BLaER1 treated with 17β-estradiol and CSF1 and Interleukin-3, amounts not matched to agents 10 nM and 100 nM (cell line): ENCODE measurements around the gene OR56A3.

Experiments
- H3K27ac ChIP-seq, 11 experiments: shearing (Covaris generic); formaldehyde crosslinking; 2 replicates each; pipeline ENCODE4 v1.8.1; 2022
- H3K27me3 ChIP-seq, 11 experiments: shearing (Covaris generic); formaldehyde crosslinking; 2 replicates each; pipeline ENCODE4 v1.8.1; 2022
- H3K36me3 ChIP-seq, 11 experiments: shearing (Covaris generic); formaldehyde crosslinking; 2 replicates each; pipeline ENCODE4 v1.8.1; 2022
- H3K4me1 ChIP-seq, 10 experiments: shearing (Covaris generic); formaldehyde crosslinking; 2 replicates each; pipeline ENCODE4 v1.8.1; 2022
- H3K4me2 ChIP-seq, 11 experiments: shearing (Covaris generic); formaldehyde crosslinking; 2 replicates each; pipeline ENCODE4 v1.8.1; 2022
- H3K4me3 ChIP-seq, 10 experiments: shearing (Covaris generic); formaldehyde crosslinking; 2 replicates each; pipeline ENCODE4 v1.8.1; 2022
- H3K9ac ChIP-seq, 11 experiments: shearing (Covaris generic); formaldehyde crosslinking; 2 replicates each; pipeline ENCODE4 v1.8.1; 2022
- H3K9me3 ChIP-seq, 11 experiments: shearing (Covaris generic); formaldehyde crosslinking; replicated peaks in 1 of 11; 2 replicates each; pipeline ENCODE4 v1.8.1; 2022
- H4K20me1 ChIP-seq, 11 experiments: shearing (Covaris generic); formaldehyde crosslinking; 2 replicates each; pipeline ENCODE4 v1.8.1; 2022
- Cebpa-rat ChIP-seq, 11 experiments: shearing (Covaris generic); IDR thresholded peaks; 2 replicates each; pipeline ENCODE4 v1.8.1; 2022

The OR56A3 gene

GRCh38 chr11:5966958-5967357 is 24.9 kb downstream of the OR56A3 start:
- H3K9me3 ChIP-seq: peaks cover 14 to 28% (median 22%) of the 10 kb centered on the region in 11 experiments
- H3K27me3 ChIP-seq: no peaks in the 10 kb centered on the region
- H3K9ac ChIP-seq: no peak overlapping the region
- H3K27ac ChIP-seq: no peak overlapping the region
- no peak overlapping the region for H3K4me2 ChIP-seq
- no peak for TF ChIP-seq Cebpa-rat (IDR thresholded peaks at IDR 0.05)
- no peaks in the 10 kb centered on the region for H4K20me1 ChIP-seq
- no peaks in the 10 kb centered on the region for H3K4me1 ChIP-seq
- H3K36me3 ChIP-seq: no peaks in the 10 kb centered on the region
- no peak overlapping the region for H3K4me3 ChIP-seq

GRCh38 chr11:5967708-5968107 is 25.7 kb downstream of the OR56A3 start:
- Histone ChIP-seq H4K20me1 (no peaks in the 10 kb centered on the region), H3K27me3 (no peaks in the 10 kb centered on the region), H3K27ac (no peak overlapping the region), H3K4me3 (no peak overlapping the region), H3K9me3 (peaks cover 8 to 20% (median 17%) of the 10 kb centered on the region in 11 experiments; a peak in 20 of 22 replicates), H3K4me2 (no peak overlapping the region), H3K9ac (no peak overlapping the region), H3K36me3 (no peaks in the 10 kb centered on the region), H3K4me1 (no peaks in the 10 kb centered on the region)
- no peak for TF ChIP-seq Cebpa-rat (IDR thresholded peaks at IDR 0.05)

- no peaks in the 10 kb centered on the region for H3K36me3 ChIP-seq
- peaks cover 0 to 2% (median 0%) of the 10 kb centered on the region in 10 experiments; a peak in 5 of 20 replicates for H3K4me1 ChIP-seq
- no peaks in the 10 kb centered on the region for H3K27me3 ChIP-seq
- no peak for TF ChIP-seq Cebpa-rat (IDR thresholded peaks at IDR 0.05)
- no peak within 1 kb of the TSS for H3K4me2 ChIP-seq
- no peak within 1 kb of the TSS for H3K9ac ChIP-seq
- no peak within 1 kb of the TSS for H3K4me3 ChIP-seq
- peaks cover 2 to 14% (median 11%) of the 10 kb centered on the region in 11 experiments; a peak in 19 of 22 replicates for H3K9me3 ChIP-seq
- H4K20me1 ChIP-seq: no peaks in the 10 kb centered on the region
- no peak within 1 kb of the TSS for H3K27ac ChIP-seq
Measured at GRCh38 chr11:5968394-5968793, 26.3 kb downstream of the OR56A3 start, which contains the start of gene OR56A5. Gene OR56A5, minus strand, starts transcription at chr11:5968494. Its CDS starts 0 bp downstream, at chr11:5968494.

GRCh38 chr11:5973530-5973929 is 31.5 kb downstream of the OR56A3 start:
- H3K27ac ChIP-seq: no peak overlapping the region
- H3K4me1 ChIP-seq: peaks cover 0 to 9% (median 0%) of the 10 kb centered on the region in 10 experiments; a peak in 5 of 20 replicates
- H3K9ac ChIP-seq: no peak overlapping the region
- no peaks in the 10 kb centered on the region for H3K36me3 ChIP-seq
- peaks cover 1 to 19% (median 7%) of the 10 kb centered on the region in 11 experiments; a peak in 17 of 22 replicates for H3K9me3 ChIP-seq
- no peaks in the 10 kb centered on the region for H3K27me3 ChIP-seq
- peak overlapping the region in 3 of 11 experiments; percentile 20 to 48 (median 45); a peak in 7 of 22 replicates for H3K4me2 ChIP-seq
- H3K4me3 ChIP-seq: no peak overlapping the region
- no peaks in the 10 kb centered on the region for H4K20me1 ChIP-seq
- TF ChIP-seq Cebpa-rat (IDR thresholded peaks at IDR 0.05): no peak

GRCh38 chr11:5983443-5983842 is 41.4 kb downstream of the OR56A3 start:
- Histone ChIP-seq H3K27me3 (no peaks in the 10 kb centered on the region), H3K4me3 (no peak overlapping the region)

GRCh38 chr11:5986885-5987284 is 44.8 kb downstream of the OR56A3 start, which contains the start of gene OR52L1:
Gene OR52L1, minus strand, starts transcription at chr11:5986985. Its CDS starts 55 bp downstream, at chr11:5986930.
- no peak within 1 kb of the TSS for H3K9ac ChIP-seq
- H3K27me3 ChIP-seq: no peaks in the 10 kb centered on the region
- no peak within 1 kb of the TSS for H3K27ac ChIP-seq
- TF ChIP-seq Cebpa-rat (IDR thresholded peaks at IDR 0.05): no peak
- no peak within 1 kb of the TSS for H3K4me2 ChIP-seq
- H3K4me3 ChIP-seq: no peak within 1 kb of the TSS
- H3K36me3 ChIP-seq: no peaks in the 10 kb centered on the region
- H3K4me1 ChIP-seq: no peaks in the 10 kb centered on the region
- H4K20me1 ChIP-seq: no peaks in the 10 kb centered on the region
- peaks cover 0 to 10% (median 8%) of the 10 kb centered on the region in 11 experiments; a peak in 13 of 22 replicates for H3K9me3 ChIP-seq

More at GRCh38 chr11:5983443-5983842, 41.4 kb downstream of the OR56A3 start:
- Histone ChIP-seq H3K36me3 (no peaks in the 10 kb centered on the region), H3K4me1 (no peaks in the 10 kb centered on the region), H3K4me2 (no peak overlapping the region), H3K27ac (no peak overlapping the region), H3K9me3 (peaks cover 25 to 41% (median 31%) of the 10 kb centered on the region in 11 experiments), H4K20me1 (no peaks in the 10 kb centered on the region), H3K9ac (no peak overlapping the region)
- no peak for TF ChIP-seq Cebpa-rat (IDR thresholded peaks at IDR 0.05)

- Histone ChIP-seq H4K20me1 (no peaks in the 10 kb centered on the region), H3K4me1 (no peaks in the 10 kb centered on the region), H3K27me3 (no peaks in the 10 kb centered on the region), H3K4me2 (no peak overlapping the region), H3K4me3 (no peak overlapping the region), H3K9me3 (no peaks in the 10 kb centered on the region), H3K9ac (no peak overlapping the region), H3K36me3 (no peaks in the 10 kb centered on the region), H3K27ac (no peak overlapping the region)
- TF ChIP-seq Cebpa-rat (IDR thresholded peaks at IDR 0.05): no peak
Measured at GRCh38 chr11:5989203-5989602, 47.2 kb downstream of the OR56A3 start.

GRCh38 chr11:5992150-5992549 is 50.1 kb downstream of the OR56A3 start:
- TF ChIP-seq Cebpa-rat (IDR thresholded peaks at IDR 0.05): no peak
- H3K9me3 ChIP-seq: no peaks in the 10 kb centered on the region
- no peaks in the 10 kb centered on the region for H3K27me3 ChIP-seq
- no peaks in the 10 kb centered on the region for H3K36me3 ChIP-seq
- H3K9ac ChIP-seq: no peak overlapping the region
- H3K4me3 ChIP-seq: no peak overlapping the region
- no peak overlapping the region for H3K27ac ChIP-seq
- H3K4me2 ChIP-seq: no peak overlapping the region
- no peaks in the 10 kb centered on the region for H3K4me1 ChIP-seq
- no peaks in the 10 kb centered on the region for H4K20me1 ChIP-seq

- no peaks in the 10 kb centered on the region for H3K27me3 ChIP-seq
- H3K9me3 ChIP-seq: no peaks in the 10 kb centered on the region
- H3K9ac ChIP-seq: no peak overlapping the region
- no peaks in the 10 kb centered on the region for H3K36me3 ChIP-seq
- no peak overlapping the region for H3K27ac ChIP-seq
- no peaks in the 10 kb centered on the region for H4K20me1 ChIP-seq
- no peak overlapping the region for H3K4me3 ChIP-seq
- no peak for TF ChIP-seq Cebpa-rat (IDR thresholded peaks at IDR 0.05)
- no peak overlapping the region for H3K4me2 ChIP-seq
- no peaks in the 10 kb centered on the region for H3K4me1 ChIP-seq
Measured at GRCh38 chr11:5992604-5993251, 50.7 kb downstream of the OR56A3 start.

GRCh38 chr11:5994791-5995190 is 52.7 kb downstream of the OR56A3 start:
- H3K9me3 ChIP-seq: no peaks in the 10 kb centered on the region
- no peak for TF ChIP-seq Cebpa-rat (IDR thresholded peaks at IDR 0.05)

More at GRCh38 chr11:5994791-5995190, 52.7 kb downstream of the OR56A3 start:
- no peak overlapping the region for H3K9ac ChIP-seq
- H4K20me1 ChIP-seq: no peaks in the 10 kb centered on the region
- H3K27me3 ChIP-seq: no peaks in the 10 kb centered on the region
- H3K36me3 ChIP-seq: no peaks in the 10 kb centered on the region
- H3K4me1 ChIP-seq: no peaks in the 10 kb centered on the region
- H3K4me2 ChIP-seq: no peak overlapping the region
- no peak overlapping the region for H3K27ac ChIP-seq
- H3K4me3 ChIP-seq: no peak overlapping the region
